Measurements from ENCODE around the gene WIF1. TPM values are rescaled to one million over a fixed set of nuclear protein-coding genes. Genes with fewer than 3 reads are reported as not detected.

WIF1 gene
- total and polyA plus RNA-seq, 2 of the 8 experiments (the other 6 are each of a cell fraction or from before 2014, with no cell fraction given), result 1.8 to 9.1 TPM

GRCh38 chr12:65084579-65084978 is 36.5 kb downstream of the WIF1 start:
- no peak overlapping the region for H3K56ac ChIP-seq (replicated peaks; ENCODE audit: insufficient read length, low read depth, low read length)
- ChIA-PET POLR2A (ENCODE audit: partially characterized antibody) (no interaction called here), CTCF (ENCODE audit: partially characterized antibody) (interaction anchor here (0.9 kb wide), 1 partner anchor 8 kb away, joined by 3 read pairs; no protein-coding TSS in a partner anchor)
- H3K4ac ChIP-seq (replicated peaks; ENCODE audit: insufficient read length, low read depth, low read length), result no peak overlapping the region
- FAIRE-seq (no peak), DNase-seq (ENCODE audit: low read depth in 1 of 2, low spot score in 2 of 2) (no peak)
- H2BK120ac ChIP-seq (replicated peaks; ENCODE audit: low read depth, low read length), result no peak overlapping the region
- H4K8ac ChIP-seq (ENCODE audit: extremely low read depth, insufficient read depth, low read length), result no peak overlapping the region
- H4K91ac ChIP-seq (replicated peaks; ENCODE audit: insufficient read length, low read length), result no peak overlapping the region
- H4K5ac ChIP-seq (ENCODE audit: insufficient read length, low read depth, low read length), result no peak overlapping the region
- no peak overlapping the region for H3K27ac ChIP-seq (ENCODE audit: low read depth, low read length)
- no peak overlapping the region for H3K23ac ChIP-seq (ENCODE audit: insufficient read length)
- H3K79me1 ChIP-seq (ENCODE audit: low read depth, low read length), result no peaks in the 10 kb centered on the region
- no peak overlapping the region for H3K18ac ChIP-seq (ENCODE audit: extremely low read depth, low read length)
- no peaks in the 10 kb centered on the region for H4K20me1 ChIP-seq (replicated peaks in 1 of 2; ENCODE audit: control insufficient read depth in 1 of 2, insufficient read depth in 2 of 2, low read length in 2 of 2)
- H2BK12ac ChIP-seq (ENCODE audit: low read depth, low read length), result no peak overlapping the region
- WGBS, 2 experiments (ENCODE audit: extremely low coverage in 1 of 2, insufficient coverage in 1 of 2, insufficient read length in 1 of 2, insufficient replicate concordance in 2 of 2, low coverage in 1 of 2, low lambda C conversion rate in 2 of 2, missing lambda C conversion rate in 1 of 2), result 83% methylated on average over 3 of the region's 3 CpGs; no CpG with 5 or more reads in 1 of the 2 experiments
- no peak overlapping the region for H2AFZ ChIP-seq (ENCODE audit: low read length)
- H2BK20ac ChIP-seq (ENCODE audit: low read length), result no peak overlapping the region
- H3K4me1 ChIP-seq (replicated peaks in 1 of 4; ENCODE audit: control insufficient read depth in 3 of 4, insufficient read depth in 4 of 4, low read length in 3 of 4), result peaks cover 0 to 5% (median 1%) of the 10 kb centered on the region in 4 experiments; a peak in 3 of 7 replicates
- no peaks in the 10 kb centered on the region for H3K9me3 ChIP-seq (ENCODE audit: insufficient read depth in 2 of 2, low read depth in 1 of 2, low read length in 1 of 2)
- no peak overlapping the region for H2BK15ac ChIP-seq (ENCODE audit: low read length)
- no peak for TF ChIP-seq KDM5A (IDR thresholded peaks at IDR 0.05; ENCODE audit: low read length)
- TF ChIP-seq CHD2 (IDR thresholded peaks at IDR 0.05; ENCODE audit: low read length), result no peak
- TF ChIP-seq ZNF274 (IDR thresholded peaks at IDR 0.05; ENCODE audit: borderline replicate concordance, extremely low read depth, low read length), result no peak
- no peak for TF ChIP-seq KDM1A (IDR thresholded peaks at IDR 0.05; ENCODE audit: borderline replicate concordance, low read length)
- TF ChIP-seq TEAD4 (IDR thresholded peaks at IDR 0.05; ENCODE audit: low read depth, low read length), result no peak
- TF ChIP-seq GTF2F1 (IDR thresholded peaks at IDR 0.05; ENCODE audit: borderline replicate concordance, low read depth, low read length), result no peak
- no peak for TF ChIP-seq SIX5 (IDR thresholded peaks at IDR 0.05; ENCODE audit: low read depth, low read length)
- H3K9ac ChIP-seq (replicated peaks in 1 of 4; ENCODE audit: extremely low read depth in 1 of 4, low read depth in 3 of 4, low read length in 3 of 4), result no peak overlapping the region
- H2BK5ac ChIP-seq (ENCODE audit: low read depth, low read length), result no peak overlapping the region
- H3K4me3 ChIP-seq (ENCODE audit: extremely low read depth in 1 of 4, insufficient read depth in 2 of 4, low read depth in 3 of 4, low read length in 4 of 4), result no peak overlapping the region
- no peaks in the 10 kb centered on the region for H3K27me3 ChIP-seq (replicated peaks in 1 of 4; ENCODE audit: control insufficient read depth in 3 of 4, extremely low read depth in 1 of 4, insufficient read depth in 3 of 4, low read length in 3 of 4)
- H3K4me2 ChIP-seq (ENCODE audit: insufficient read depth in 1 of 2, low read depth in 2 of 2, low read length in 2 of 2), result no peak overlapping the region
- no peak overlapping the region for H2AK5ac ChIP-seq (ENCODE audit: low read depth, low read length)
- no peaks in the 10 kb centered on the region for H3K36me3 ChIP-seq (ENCODE audit: control insufficient read depth in 2 of 4, insufficient read depth in 4 of 4, low read length in 3 of 4)
- no peak overlapping the region for H3K14ac ChIP-seq (ENCODE audit: insufficient read length)
- no peaks in the 10 kb centered on the region for H3K79me2 ChIP-seq (ENCODE audit: control insufficient read depth in 1 of 2, insufficient read depth in 2 of 2, low read length in 2 of 2)
- no peaks in the 10 kb centered on the region for H3K23me2 ChIP-seq (ENCODE audit: low read depth, low read length)

All from H1 (cell line).